Ectodermal cell (in vitro differentiated cells): ENCODE results near the gene MAGEF1.

ENCODE experiments used
- H3K27ac ChIP-seq: 2 replicates; pipeline ENCODE4 v1.7.0; 2013; ENCODE audit warnings: mild to moderate bottlenecking, low read depth, low read length; ENCODE audit not compliant: insufficient read depth, poor library complexity, severe bottlenecking
- H3K27me3 ChIP-seq: 2 replicates; pipeline ENCODE4 v1.7.0; 2013; ENCODE audit warnings: mild to moderate bottlenecking, low read length; ENCODE audit not compliant: insufficient read depth, control insufficient read depth, poor library complexity, severe bottlenecking
- H3K36me3 ChIP-seq: one replicate; pipeline ENCODE4 v1.7.0; 2013; ENCODE audit warnings: low read length; ENCODE audit not compliant: control insufficient read depth, insufficient read depth
- H3K4me1 ChIP-seq: one replicate; pipeline ENCODE4 v1.7.0; 2013; ENCODE audit warnings: low read length; ENCODE audit not compliant: control insufficient read depth, insufficient read depth
- H3K4me3 ChIP-seq: 2 replicates; pipeline ENCODE4 v1.7.0; 2013; ENCODE audit warnings: low read depth, low read length, control low read depth; ENCODE audit not compliant: insufficient read depth
- H3K9me3 ChIP-seq: 2 replicates; pipeline ENCODE4 v1.7.0; 2013; ENCODE audit warnings: mild to moderate bottlenecking, low read length, moderate library complexity; ENCODE audit not compliant: control insufficient read depth
- WGBS, 2 experiments: methylation state at CpG; one replicate each; pipeline ENCODE4 v1.1.7; 2013; ENCODE audit warnings: missing lambda C conversion rate in 2 of 2; 5-methylcytosine and 5-hydroxymethylcytosine counted together

The MAGEF1 gene

DNA sequence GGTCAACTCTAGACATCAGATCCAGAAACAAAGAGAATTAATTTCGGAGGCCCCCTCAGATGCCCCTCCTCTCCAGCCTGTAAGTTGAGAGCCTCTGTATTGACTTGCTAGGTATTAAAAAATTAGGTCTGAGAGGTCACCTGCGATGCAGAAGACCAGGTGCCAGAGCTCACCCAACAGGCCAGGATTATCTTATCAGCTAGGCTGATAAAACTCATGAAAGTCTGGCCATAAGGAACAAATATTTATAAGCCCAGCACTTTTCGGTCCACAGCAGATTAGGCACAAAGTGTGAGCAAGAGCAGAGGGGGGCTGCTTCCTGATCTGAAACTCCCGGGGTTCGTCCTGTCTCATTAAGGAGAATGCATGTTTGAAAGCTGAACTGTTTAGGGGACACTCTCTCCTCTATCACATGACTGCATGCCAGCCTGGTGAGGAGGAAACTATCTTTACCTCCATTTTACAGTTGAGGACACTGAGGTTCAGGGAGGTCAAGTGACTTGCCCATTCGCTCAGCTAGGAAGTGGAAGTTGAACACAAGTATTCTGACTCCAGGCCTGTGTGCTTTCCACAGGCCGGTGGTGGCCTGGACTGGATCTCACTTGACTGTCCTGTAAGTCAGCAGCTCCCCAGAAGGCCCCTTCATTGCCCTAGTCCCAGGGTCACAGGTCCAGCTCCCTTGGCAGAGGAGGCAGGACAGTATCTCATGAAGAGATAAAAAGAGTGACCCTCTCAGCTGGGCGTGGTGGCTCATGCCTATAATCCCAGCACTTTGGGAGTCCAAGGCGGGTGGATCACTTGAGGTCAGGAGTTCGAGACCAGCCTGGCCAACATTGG, 39.6 kb upstream of the MAGEF1 start:
- WGBS, 2 experiments = 83 to 89% methylated on average over 10 of the region's 10 CpGs
- Histone ChIP-seq H3K9me3 (no peaks in the 10 kb centered on the region), H3K4me1 (peaks cover 5% of the 10 kb centered on the region), H3K27ac (no peak overlapping the region), H3K36me3 (no peaks in the 10 kb centered on the region), H3K27me3 (no peaks in the 10 kb centered on the region), H3K4me3 (no peak overlapping the region)

DNA sequence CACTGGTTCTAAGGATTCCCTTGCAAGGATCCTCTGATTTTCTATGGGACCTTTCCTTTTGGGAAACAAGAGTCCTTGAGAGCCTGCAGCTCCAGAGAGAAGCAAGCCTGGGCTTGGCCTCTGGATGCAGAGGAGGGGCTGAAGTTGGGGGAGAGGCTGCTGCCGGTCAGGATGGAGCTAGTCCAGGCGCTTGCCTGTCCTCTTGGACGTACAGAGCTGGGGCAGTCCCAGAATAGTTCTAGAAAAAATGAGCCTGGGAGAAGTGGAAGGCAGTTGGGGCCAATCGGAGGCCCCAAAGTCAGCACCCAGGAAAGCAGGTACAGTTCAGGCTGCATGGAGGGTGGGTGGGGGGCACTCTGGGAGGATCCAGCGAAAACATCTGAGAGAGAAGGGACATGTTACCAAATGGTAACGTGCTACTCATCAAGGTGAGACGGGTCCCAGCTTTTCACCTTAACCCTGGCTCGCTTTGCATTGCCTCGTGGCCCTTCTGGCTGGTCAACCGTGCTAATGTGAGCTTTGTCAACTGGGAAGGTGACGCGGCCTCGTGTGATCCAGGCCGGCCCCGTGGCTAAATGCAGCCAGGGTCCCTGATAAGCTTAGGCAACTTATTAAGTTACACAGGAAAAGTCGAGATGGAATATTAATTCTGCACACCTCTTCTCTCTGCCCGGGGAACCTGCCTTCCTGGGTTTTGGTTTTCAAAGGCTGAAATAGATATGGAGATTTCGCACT, 38.7 kb upstream of the MAGEF1 start:
- no peak overlapping the region for H3K4me3 ChIP-seq
- no peaks in the 10 kb centered on the region for H3K27me3 ChIP-seq
- H3K36me3 ChIP-seq = no peaks in the 10 kb centered on the region
- H3K4me1 ChIP-seq = peaks cover 5% of the 10 kb centered on the region
- 81 to 83% methylated on average over 18 of the region's 18 CpGs for WGBS, 2 experiments
- H3K27ac ChIP-seq = no peak overlapping the region
- H3K9me3 ChIP-seq = no peaks in the 10 kb centered on the region

DNA sequence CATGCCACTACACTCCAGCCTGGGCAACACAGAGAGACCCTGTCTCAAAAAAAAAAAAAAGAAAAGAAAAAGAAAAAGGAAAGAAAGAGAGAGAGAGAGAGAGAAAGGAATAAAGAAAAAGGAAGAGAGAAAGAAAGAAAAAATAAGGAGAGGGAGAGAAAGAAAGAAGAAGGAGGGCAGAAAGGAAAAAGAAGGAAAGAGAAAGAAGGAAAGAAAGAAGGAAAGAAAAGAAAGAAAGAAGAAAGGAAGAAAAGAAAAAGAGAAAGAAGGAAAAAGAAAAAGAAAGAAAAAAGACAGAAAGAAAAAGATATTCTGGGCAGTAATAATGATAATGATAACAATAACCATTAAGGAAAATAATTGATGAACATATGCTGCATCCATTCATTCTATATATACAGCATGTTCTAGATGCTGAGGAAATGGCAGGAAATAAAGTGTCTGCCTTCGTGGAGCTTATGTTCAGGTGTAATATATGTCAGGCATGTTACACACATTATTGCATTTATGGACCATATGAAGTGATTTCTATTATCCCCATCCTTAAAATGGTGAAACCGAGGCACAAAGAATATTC, 37.4 kb upstream of the MAGEF1 start:
- Histone ChIP-seq H3K4me1 (peaks cover 5% of the 10 kb centered on the region), H3K27me3 (no peaks in the 10 kb centered on the region), H3K4me3 (no peak overlapping the region), H3K9me3 (no peaks in the 10 kb centered on the region), H3K27ac (no peak overlapping the region), H3K36me3 (no peaks in the 10 kb centered on the region)
- WGBS, 2 experiments = 89% methylated on average over 1 to 2 of the region's 2 CpGs

DNA sequence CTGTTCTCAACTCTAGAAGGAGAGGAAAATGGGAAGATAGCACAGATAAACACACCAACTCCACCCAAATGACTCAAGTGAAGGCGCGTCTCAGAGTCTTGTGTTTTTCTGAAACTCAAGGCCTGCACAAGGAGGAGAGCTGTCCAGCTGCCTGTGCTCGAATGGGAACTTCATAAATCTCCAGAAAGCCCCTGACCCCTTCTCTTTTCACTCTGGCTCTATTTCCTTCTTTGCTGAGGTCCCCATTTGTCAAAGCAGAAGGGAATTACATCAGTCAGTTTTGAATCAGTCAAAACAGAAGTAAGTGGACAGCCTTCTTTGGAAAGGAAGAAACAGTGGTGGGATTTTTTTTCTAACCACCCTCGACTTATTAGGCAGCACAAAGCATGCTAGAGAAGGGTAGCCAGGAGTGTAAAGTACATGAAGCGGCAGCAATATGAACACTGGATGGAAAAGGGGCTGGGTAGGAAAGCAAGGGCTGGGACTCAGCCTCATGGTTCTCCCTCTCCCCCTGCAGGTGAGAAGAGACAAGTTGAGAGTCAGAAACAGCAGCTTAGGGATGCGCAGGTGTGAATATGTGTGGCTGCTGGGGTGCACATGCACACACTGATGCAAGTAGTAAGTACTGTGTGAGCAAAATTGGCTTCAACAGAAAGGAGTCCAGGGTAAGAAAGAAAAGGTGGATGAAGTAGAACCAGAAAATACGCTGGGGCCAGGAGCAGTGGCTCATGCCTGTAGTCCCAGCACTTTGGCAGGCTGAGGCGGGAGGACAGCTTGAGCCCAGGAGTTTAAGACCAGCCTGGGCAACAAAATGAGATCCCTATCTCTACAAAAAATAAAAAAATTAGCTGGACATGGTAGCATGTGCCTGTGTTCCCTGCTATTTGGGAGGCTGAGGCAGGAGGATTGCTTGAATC, 36.6 kb upstream of the MAGEF1 start:
- peaks cover 5% of the 10 kb centered on the region for H3K4me1 ChIP-seq
- H3K9me3 ChIP-seq = no peaks in the 10 kb centered on the region
- no peak overlapping the region for H3K27ac ChIP-seq
- no peak overlapping the region for H3K4me3 ChIP-seq
- no peaks in the 10 kb centered on the region for H3K27me3 ChIP-seq
- no peaks in the 10 kb centered on the region for H3K36me3 ChIP-seq
- WGBS, 2 experiments = 74 to 78% methylated on average over 8 of the region's 8 CpGs

DNA sequence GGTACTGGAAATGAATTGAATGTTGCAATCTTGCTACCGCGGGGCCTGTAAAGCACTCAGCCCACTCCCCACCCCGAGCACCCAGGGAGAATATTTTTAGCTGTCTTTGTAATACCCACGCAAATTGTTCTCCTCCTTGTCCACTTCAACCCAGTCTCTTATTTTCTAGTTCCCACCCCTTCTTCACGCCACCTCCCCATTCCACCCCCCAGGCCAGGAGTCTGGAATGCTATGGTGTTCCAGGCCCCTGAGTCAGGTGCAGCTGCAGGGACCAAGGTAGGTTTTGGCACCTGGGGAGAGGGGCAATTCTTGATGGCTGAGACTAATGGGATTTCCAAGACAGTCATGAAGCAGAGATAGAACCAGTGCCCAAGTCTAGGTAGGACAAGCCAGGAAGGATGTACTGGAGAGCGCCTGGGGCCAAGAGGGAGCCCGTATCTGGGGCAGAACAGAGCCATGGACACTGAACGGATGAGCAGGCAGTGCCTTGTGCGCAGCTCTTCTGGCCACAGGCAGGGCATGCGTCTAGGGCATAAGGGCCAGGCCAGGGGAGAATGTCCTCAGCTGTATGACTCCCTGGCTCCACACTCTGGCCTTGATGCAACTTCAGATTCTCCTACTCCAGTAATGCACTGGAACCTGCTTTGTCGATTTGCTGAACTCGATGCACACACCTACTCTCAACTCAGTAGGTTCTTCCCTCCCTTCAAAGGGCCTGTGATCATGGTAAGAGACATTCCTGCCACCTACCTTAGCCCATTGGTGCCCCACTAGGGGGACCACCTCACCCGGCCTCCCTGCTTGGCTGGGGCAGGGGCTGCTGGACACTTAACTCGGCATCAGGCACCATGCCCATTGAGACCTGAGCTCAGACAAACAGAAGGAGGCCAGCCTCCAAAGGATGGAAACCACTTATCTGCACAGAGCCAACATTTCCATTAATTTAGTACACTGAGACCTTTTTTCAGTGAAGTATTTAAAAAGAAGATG, 34.6 kb upstream of the MAGEF1 start:
- no peak overlapping the region for H3K4me3 ChIP-seq
- H3K27me3 ChIP-seq = no peaks in the 10 kb centered on the region
- H3K36me3 ChIP-seq = no peaks in the 10 kb centered on the region
- no peak overlapping the region for H3K27ac ChIP-seq
- no peaks in the 10 kb centered on the region for H3K9me3 ChIP-seq
- H3K4me1 ChIP-seq = peaks cover 13% of the 10 kb centered on the region
- WGBS, 2 experiments = 71 to 73% methylated on average over 14 of the region's 14 CpGs

DNA sequence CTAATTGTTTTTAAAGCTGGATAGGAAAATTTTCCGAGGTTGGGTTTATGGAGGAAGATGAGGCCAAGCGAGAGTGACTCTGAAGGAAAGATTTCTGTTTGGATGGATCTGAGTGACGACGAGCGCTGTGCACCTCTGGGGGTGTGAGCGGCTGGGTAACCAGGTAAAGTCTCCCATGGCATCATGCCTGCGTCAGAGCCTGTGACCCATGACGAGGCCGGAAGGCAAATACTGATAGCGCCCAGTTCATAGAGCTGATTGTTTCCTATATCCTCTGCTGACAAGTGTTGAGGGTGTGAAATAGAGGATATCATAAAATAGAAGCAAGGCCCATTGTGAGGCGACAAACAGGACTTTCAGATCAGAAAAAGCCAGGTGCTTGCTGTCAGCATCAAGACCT, 33.7 kb upstream of the MAGEF1 start:
- peaks cover 13% of the 10 kb centered on the region for H3K4me1 ChIP-seq
- 85 to 87% methylated on average over 11 of the region's 11 CpGs for WGBS, 2 experiments
- no peaks in the 10 kb centered on the region for H3K36me3 ChIP-seq

DNA sequence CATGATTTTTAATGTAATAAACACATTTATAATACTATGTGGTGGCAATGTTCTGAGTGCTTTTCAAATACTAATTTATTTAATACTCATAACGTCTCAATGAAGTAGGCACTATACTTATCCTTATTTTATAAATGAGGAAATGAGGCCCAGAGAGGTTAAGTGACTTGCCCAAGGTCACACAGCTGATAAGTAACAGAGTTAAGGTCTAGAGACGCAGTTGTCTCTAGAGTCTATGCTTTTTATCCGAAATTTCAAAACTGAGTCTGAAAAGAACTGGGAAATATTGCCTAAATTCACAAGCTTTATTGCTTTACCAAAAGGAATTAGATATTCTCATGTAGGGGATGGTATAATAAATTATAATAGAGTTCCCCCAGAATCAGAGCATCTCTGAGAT, 31.4 kb upstream of the MAGEF1 start:
- WGBS, 2 experiments = 87 to 93% methylated on average over 2 to 3 of the region's 3 CpGs
- Histone ChIP-seq H3K27ac (no peak overlapping the region), H3K27me3 (no peaks in the 10 kb centered on the region), H3K9me3 (no peaks in the 10 kb centered on the region), H3K4me1 (peaks cover 13% of the 10 kb centered on the region), H3K4me3 (no peak overlapping the region), H3K36me3 (no peaks in the 10 kb centered on the region)

More for the DNA sequence above, 33.7 kb upstream of the MAGEF1 start:
- H3K27ac ChIP-seq = no peak overlapping the region
- H3K9me3 ChIP-seq = no peaks in the 10 kb centered on the region
- H3K27me3 ChIP-seq = no peaks in the 10 kb centered on the region
- no peak overlapping the region for H3K4me3 ChIP-seq

DNA sequence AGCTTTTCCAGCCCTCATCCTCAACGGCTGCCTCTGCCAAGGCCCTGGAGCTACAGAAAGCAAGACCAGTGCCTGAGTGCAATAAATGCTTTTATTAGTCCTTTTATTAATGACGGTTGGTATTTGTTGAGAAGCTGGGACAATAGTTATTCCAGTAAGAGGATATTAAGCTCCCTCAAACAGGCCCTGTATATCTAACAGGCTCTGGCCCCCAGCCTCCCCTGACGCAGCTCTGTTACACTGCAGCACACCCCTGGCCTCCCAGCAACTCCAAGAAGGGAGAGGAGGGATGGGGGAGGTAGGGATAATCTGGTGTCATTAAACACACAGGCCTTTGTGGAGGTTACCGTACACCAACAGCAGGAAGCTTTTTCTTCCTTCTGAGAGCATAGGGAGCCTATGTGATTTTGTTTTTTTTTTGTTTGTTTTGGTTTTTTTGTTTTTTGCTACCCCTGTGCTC, 30.8 kb upstream of the MAGEF1 start:
- H3K36me3 ChIP-seq = no peaks in the 10 kb centered on the region
- no peaks in the 10 kb centered on the region for H3K9me3 ChIP-seq
- no peaks in the 10 kb centered on the region for H3K27me3 ChIP-seq
- H3K27ac ChIP-seq = no peak overlapping the region
- peaks cover 17% of the 10 kb centered on the region for H3K4me1 ChIP-seq
- no peak overlapping the region for H3K4me3 ChIP-seq
- 36 to 44% methylated on average over 3 to 4 of the region's 4 CpGs for WGBS, 2 experiments
